ENCODE results near the gene ADGRG6. TPM values are rescaled to one million over a fixed set of nuclear protein-coding genes. Genes with fewer than 3 reads are reported as not detected.

The ADGRG6 gene
- total RNA-seq, 1 experiment from 2014 or later = 2.5 TPM

- H2BK12ac ChIP-seq (ENCODE audit: insufficient read length, low read depth, low read length) = no peak overlapping the region
- no peak overlapping the region for H3K23ac ChIP-seq (ENCODE audit: insufficient read length, low read depth, low read length)
- H2BK15ac ChIP-seq (ENCODE audit: low read depth, low read length) = no peak overlapping the region
- no peak overlapping the region for H3K27ac Mint-ChIP-seq
- no peaks in the 10 kb centered on the region for H3K36me3 Mint-ChIP-seq (ENCODE audit: insufficient read depth in 1 of 3, low read depth in 3 of 3)
- no peak overlapping the region for H4K91ac ChIP-seq (ENCODE audit: insufficient read length, low read depth, low read length)
- H2BK120ac ChIP-seq (ENCODE audit: low read depth, low read length, poor library complexity, severe bottlenecking) = no peak overlapping the region
- H4K20me1 ChIP-seq (ENCODE audit: control insufficient read depth, insufficient read depth, insufficient read length) = no peaks in the 10 kb centered on the region
- no peak overlapping the region for H2BK5ac ChIP-seq (ENCODE audit: insufficient read length, low read length)
- peaks cover 3 to 7% of the 10 kb centered on the region in 2 experiments; a peak in 3 of 4 replicates for H3K4me1 Mint-ChIP-seq
- H3K27me3 Mint-ChIP-seq (ENCODE audit: low read depth) = no peaks in the 10 kb centered on the region
- no peak overlapping the region for H3T11ph ChIP-seq (ENCODE audit: low read length)
- H3K4ac ChIP-seq (ENCODE audit: low read depth, low read length) = no peak overlapping the region
- no peak overlapping the region for H3K4me3 Mint-ChIP-seq
- H3K4me2 ChIP-seq (ENCODE audit: insufficient read depth, insufficient read length, low read length) = no peak overlapping the region
- H2AFZ ChIP-seq (ENCODE audit: low read length) = no peak overlapping the region
- no peaks in the 10 kb centered on the region for H3K9me3 ChIP-seq (ENCODE audit: control insufficient read depth, low read depth, low read length)
- H3K27me3 ChIP-seq (ENCODE audit: insufficient read depth, low read length) = no peaks in the 10 kb centered on the region
- no peak overlapping the region for H3K27ac ChIP-seq (ENCODE audit: insufficient read length, low read depth, low read length)
- no peaks in the 10 kb centered on the region for H3K23me2 ChIP-seq (ENCODE audit: insufficient read length, low read depth, low read length, poor library complexity, severe bottlenecking)
- no peak overlapping the region for H3K14ac ChIP-seq (ENCODE audit: insufficient read depth, low read length)
- no peaks in the 10 kb centered on the region for H3K79me1 ChIP-seq (ENCODE audit: insufficient read depth, low read depth, low read length, poor library complexity, severe bottlenecking)
- H2BK20ac ChIP-seq (ENCODE audit: low read depth, low read length, poor library complexity, severe bottlenecking) = no peak overlapping the region
- TF ChIP-seq CTCF (conservative IDR thresholded peaks at IDR 0.05) = no peak
- H3K56ac ChIP-seq (ENCODE audit: insufficient read length, low read depth, low read length) = no peak overlapping the region
- no peak overlapping the region for H3K9ac ChIP-seq (ENCODE audit: extremely low read depth, insufficient read length, low read length)
- H3K9me3 Mint-ChIP-seq = no peaks in the 10 kb centered on the region
- H3K79me2 ChIP-seq (ENCODE audit: insufficient read depth, low read length) = no peaks in the 10 kb centered on the region
- no peak overlapping the region for H4K8ac ChIP-seq (replicated peaks; ENCODE audit: insufficient read length, low read depth, low read length)
- H4K5ac ChIP-seq (ENCODE audit: insufficient read length, low read depth, low read length) = no peak overlapping the region
- DNase-seq = no peak
- no peak overlapping the region for H2AK5ac ChIP-seq (ENCODE audit: insufficient read length, low read length)
- H3K4me1 ChIP-seq (ENCODE audit: insufficient read depth, low read length) = no peaks in the 10 kb centered on the region; the same call in 1 of the 2 replicates
- H3K18ac ChIP-seq (ENCODE audit: insufficient read length, low read depth, low read length) = no peak overlapping the region
- WGBS (ENCODE audit: extremely low coverage, insufficient read length, low lambda C conversion rate) = no CpG with 5 or more reads among the region's 1 CpG
Measured at GRCh38 chr6:142339968-142340658, 38.3 kb downstream of the ADGRG6 start.
